OCI-LY3 (cell line): ENCODE measurements around the gene NOC4L.

Experiments
- CTCF ChIP-seq: fragments of 200-600, 300-600 bp; sonication (generic); IDR thresholded peaks from 2 replicates; pipeline ENCODE4 v1.5.1; 2014; ENCODE audit warnings: antibody characterized with exemption, low read length, low read depth
- EZH2phosphoT487 ChIP-seq: fragments of 200-600 bp; shearing (Covaris generic); IDR thresholded peaks from 2 replicates; pipeline ENCODE4 v1.6.1; 2018; ENCODE audit warnings: antibody characterized with exemption, mixed run types, low read depth

GRCh38 chr12:132121283-132121682 lies 23.0 kb upstream of the NOC4L start:
- TF ChIP-seq CTCF (no peak), EZH2phosphoT487 (no peak)
